ENCODE data around the gene HAUS3. TPM values are rescaled to one million over a fixed set of nuclear protein-coding genes. Genes with fewer than 3 reads are reported as not detected.

The HAUS3 gene
- total and polyA plus RNA-seq, 2 of the 8 experiments (the other 6 are each of a cell fraction or from before 2014, with no cell fraction given) = 3.2 to 14.8 TPM

- Histone ChIP-seq H3K4me2 (ENCODE audit: insufficient read depth in 1 of 2, low read depth in 2 of 2, low read length in 2 of 2) (no peak overlapping the region), H3K23me2 (ENCODE audit: low read depth, low read length) (no peaks in the 10 kb centered on the region), H4K20me1 (replicated peaks in 1 of 2; ENCODE audit: control insufficient read depth in 1 of 2, insufficient read depth in 2 of 2, low read length in 2 of 2) (peaks cover 0 to 1% of the 10 kb centered on the region in 2 experiments), H2BK20ac (ENCODE audit: low read length) (no peak overlapping the region), H3K79me1 (ENCODE audit: low read depth, low read length) (no peaks in the 10 kb centered on the region), H3K4me3 (ENCODE audit: extremely low read depth in 1 of 4, insufficient read depth in 2 of 4, low read depth in 3 of 4, low read length in 4 of 4) (no peak overlapping the region), H3K23ac (ENCODE audit: insufficient read length) (no peak overlapping the region), H4K91ac (replicated peaks; ENCODE audit: insufficient read length, low read length) (no peak overlapping the region), H3K9me3 (ENCODE audit: insufficient read depth in 2 of 2, low read depth in 1 of 2, low read length in 1 of 2) (no peaks in the 10 kb centered on the region), H4K8ac (ENCODE audit: extremely low read depth, insufficient read depth, low read length) (no peak overlapping the region), H3K9ac (replicated peaks in 1 of 4; ENCODE audit: extremely low read depth in 1 of 4, low read depth in 3 of 4, low read length in 3 of 4) (no peak overlapping the region), H4K5ac (ENCODE audit: insufficient read length, low read depth, low read length) (no peak overlapping the region), H2BK5ac (ENCODE audit: low read depth, low read length) (no peak overlapping the region), H3K4ac (replicated peaks; ENCODE audit: insufficient read length, low read depth, low read length) (no peak overlapping the region), H2BK12ac (ENCODE audit: low read depth, low read length) (no peak overlapping the region), H3K14ac (ENCODE audit: insufficient read length) (no peak overlapping the region), H3K18ac (ENCODE audit: extremely low read depth, low read length) (no peak overlapping the region), H2BK120ac (replicated peaks; ENCODE audit: low read depth, low read length) (no peak overlapping the region), H2AFZ (ENCODE audit: low read length) (no peak overlapping the region), H3K79me2 (ENCODE audit: control insufficient read depth in 1 of 2, insufficient read depth in 2 of 2, low read length in 2 of 2) (no peaks in the 10 kb centered on the region), H3K27ac (ENCODE audit: low read depth, low read length) (no peak overlapping the region), H3K56ac (replicated peaks; ENCODE audit: insufficient read length, low read depth, low read length) (no peak overlapping the region), H2AK5ac (ENCODE audit: low read depth, low read length) (no peak overlapping the region), H3K36me3 (ENCODE audit: control insufficient read depth in 2 of 4, insufficient read depth in 4 of 4, low read length in 3 of 4) (no peaks in the 10 kb centered on the region), H3K4me1 (replicated peaks in 1 of 4; ENCODE audit: control insufficient read depth in 3 of 4, insufficient read depth in 4 of 4, low read length in 3 of 4) (no peaks in the 10 kb centered on the region), H2BK15ac (ENCODE audit: low read length) (no peak overlapping the region), H3K27me3 (replicated peaks in 1 of 4; ENCODE audit: control insufficient read depth in 3 of 4, extremely low read depth in 1 of 4, insufficient read depth in 3 of 4, low read length in 3 of 4) (no peaks in the 10 kb centered on the region)
- ChIA-PET POLR2A (ENCODE audit: partially characterized antibody) (no interaction called here), CTCF (ENCODE audit: partially characterized antibody) (no interaction called here)
- 91% methylated on average over 20 of the region's 21 CpGs; no CpG with 5 or more reads in 1 of the 2 experiments for WGBS, 2 experiments (ENCODE audit: extremely low coverage in 1 of 2, insufficient coverage in 1 of 2, insufficient read length in 1 of 2, insufficient replicate concordance in 2 of 2, low coverage in 1 of 2, low lambda C conversion rate in 2 of 2, missing lambda C conversion rate in 1 of 2)
- no peak for DNase-seq (ENCODE audit: low read depth in 1 of 2, low spot score in 2 of 2)
- FAIRE-seq = no peak
- TF ChIP-seq PHF8 (conservative IDR thresholded peaks at IDR 0.05; ENCODE audit: low read depth, low read length) (no peak), GABPA (IDR thresholded peaks at IDR 0.05; ENCODE audit: borderline replicate concordance, insufficient read depth, low read length) (no peak), CBX8 (IDR thresholded peaks at IDR 0.05; ENCODE audit: borderline replicate concordance, low read depth, low read length) (no peak), TCF12 (IDR thresholded peaks at IDR 0.05; ENCODE audit: low read depth, low read length) (no peak), ASH2L (IDR thresholded peaks at IDR 0.05; ENCODE audit: low read length) (no peak), KDM5A (IDR thresholded peaks at IDR 0.05; ENCODE audit: low read length) (no peak), YY1 (IDR thresholded peaks at IDR 0.05; ENCODE audit: low read depth, low read length) (no peak), EGR1 (IDR thresholded peaks at IDR 0.05; ENCODE audit: borderline replicate concordance, low read depth, low read length) (no peak), TAF1 (IDR thresholded peaks at IDR 0.05; ENCODE audit: low read depth, low read length) (no peak), CHD1 (IDR thresholded peaks at IDR 0.05; ENCODE audit: low read depth, low read length) (no peak), RNF2 (IDR thresholded peaks at IDR 0.05; ENCODE audit: borderline replicate concordance, low read depth, low read length, missing control alignments, poor library complexity, severe bottlenecking) (no peak), ATF2 (IDR thresholded peaks at IDR 0.05; ENCODE audit: low read length) (no peak)
These were observed 32.6 kb upstream of the HAUS3 start for GRCh38 chr4:2274320-2275043.
